Measurements from ENCODE around the gene RPL39L.
"Not testable (repeated sequence)": the region's sequence is repeated elsewhere in the genome, so short reads cannot be mapped to it uniquely, and the experiment has no call there.

The RPL39L gene

DNA sequence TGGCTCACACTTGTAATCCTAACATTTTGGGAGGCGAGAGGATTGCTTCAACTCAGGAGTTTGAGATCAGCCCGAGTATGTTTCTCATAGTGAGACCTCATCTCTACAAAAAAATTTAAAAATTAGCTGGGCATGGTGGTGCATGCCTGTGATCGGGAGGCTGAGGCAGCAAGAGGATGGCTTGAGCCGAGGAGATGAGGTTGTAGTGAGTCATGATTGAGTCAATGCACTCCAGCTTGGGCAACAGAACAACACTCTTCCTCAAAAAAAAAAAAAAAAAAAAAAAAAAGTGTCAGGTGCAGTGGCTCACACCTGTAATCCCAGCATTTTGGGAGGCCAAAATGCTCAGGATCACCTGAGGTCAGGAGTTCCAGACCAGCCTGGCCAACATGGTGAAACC lies 2.4 kb downstream of the RPL39L start:
- no peak for DNase-seq

DNA sequence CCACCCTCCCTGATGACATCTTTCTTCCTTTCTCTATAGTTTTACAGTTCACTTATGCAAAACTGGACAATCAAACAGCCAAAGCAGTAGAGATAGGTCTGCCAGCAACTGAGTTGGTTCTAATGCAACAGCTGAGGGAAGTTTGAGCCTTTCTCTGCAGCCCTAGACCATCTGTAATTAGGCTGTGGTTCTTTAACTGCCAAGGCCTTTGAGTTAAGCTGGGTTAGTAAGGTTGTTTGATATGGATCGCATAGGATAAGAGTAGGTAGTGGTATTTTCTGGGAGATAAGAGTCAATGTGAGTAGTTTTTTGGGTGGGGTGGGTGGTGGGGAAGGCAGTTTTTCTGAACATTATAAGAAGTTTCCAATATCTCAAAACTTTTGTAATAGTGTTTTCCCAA lies 3.0 kb downstream of the RPL39L start:
- DNase-seq: no peak

DNA sequence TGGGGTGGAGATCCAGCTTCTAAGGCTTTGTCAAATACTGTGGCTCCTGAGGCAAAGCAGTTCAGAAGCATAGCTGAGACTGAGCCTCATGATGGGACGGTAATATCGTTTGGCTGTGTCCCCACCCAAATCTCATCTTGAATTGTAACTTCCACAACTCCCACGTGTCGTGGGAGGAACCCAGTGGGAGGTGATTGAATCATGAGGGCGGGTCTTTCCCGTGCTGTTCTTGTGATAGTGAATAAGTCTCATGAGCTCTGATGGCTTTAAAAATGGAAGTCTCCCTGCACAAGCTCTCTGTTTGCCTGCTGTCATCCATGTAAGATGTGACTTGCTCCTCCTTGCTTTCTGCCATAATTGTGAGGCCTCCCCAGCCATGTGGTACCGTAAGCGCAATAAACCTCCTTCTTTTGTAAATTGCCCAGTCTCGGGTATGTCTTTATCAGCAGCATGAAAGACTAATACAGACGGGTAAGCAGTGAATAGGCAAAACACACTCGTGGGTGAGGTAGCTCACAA lies 4.1 kb downstream of the RPL39L start:
- DNase-seq: not testable (repeated sequence)

DNA sequence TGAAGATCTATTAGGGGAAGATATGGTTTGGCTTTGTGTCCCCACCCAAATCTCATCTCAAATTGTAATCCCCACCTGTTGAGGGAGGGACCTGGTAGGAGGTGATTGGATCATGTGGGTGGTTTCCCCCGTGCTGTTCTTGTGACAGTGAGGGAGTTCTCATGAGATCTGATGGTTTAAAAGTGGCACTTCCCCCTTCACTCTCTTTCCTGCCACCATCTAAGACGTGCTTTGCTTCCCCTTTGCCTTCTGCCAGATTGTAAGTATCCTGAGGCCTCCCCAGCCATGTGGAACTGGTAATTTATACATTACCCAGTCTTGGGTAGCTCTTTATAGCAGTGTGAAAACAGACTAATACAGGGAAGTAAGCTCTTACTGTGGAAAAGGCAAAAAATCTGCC lies 6.1 kb downstream of the RPL39L start:
- DNase-seq: not testable (repeated sequence)

DNA sequence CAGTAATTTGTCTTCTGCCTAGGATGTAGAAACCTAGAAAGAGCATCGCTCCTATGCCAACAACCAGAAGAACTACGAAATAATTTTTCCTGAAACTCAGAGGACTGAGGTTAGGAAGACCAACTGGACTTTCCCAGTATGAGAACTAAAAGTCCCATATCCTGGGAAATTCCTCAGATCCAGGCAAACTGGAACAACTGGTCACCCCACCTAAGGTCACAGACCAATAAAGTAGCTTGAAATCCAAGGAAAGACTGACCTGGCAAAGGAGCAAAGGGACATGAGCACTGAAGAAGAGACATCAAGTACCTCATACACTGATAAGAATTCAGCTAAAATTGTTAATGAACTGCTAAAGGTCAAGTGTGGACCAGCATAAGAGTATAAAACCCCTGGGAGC lies 6.6 kb downstream of the RPL39L start:
- DNase-seq: no peak

DNA sequence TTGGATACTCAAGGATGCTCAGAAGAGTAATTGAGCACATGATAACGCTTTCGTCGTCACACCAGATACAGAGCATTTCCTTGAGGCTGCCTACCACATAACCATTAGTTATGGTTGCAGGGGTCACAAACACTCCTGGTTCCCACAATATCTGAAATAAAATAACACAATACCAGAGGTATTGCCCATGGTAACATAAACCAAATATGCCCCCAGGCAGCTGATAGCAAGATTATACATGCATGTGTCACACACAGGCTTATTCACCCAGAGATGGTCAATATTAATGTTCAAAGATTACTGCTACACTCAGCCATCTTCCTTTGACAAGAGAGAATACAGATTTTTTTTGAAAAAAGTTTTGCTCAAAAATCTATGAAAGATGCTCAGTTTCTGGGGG lies 7.3 kb downstream of the RPL39L start:
- no peak for DNase-seq

DNA sequence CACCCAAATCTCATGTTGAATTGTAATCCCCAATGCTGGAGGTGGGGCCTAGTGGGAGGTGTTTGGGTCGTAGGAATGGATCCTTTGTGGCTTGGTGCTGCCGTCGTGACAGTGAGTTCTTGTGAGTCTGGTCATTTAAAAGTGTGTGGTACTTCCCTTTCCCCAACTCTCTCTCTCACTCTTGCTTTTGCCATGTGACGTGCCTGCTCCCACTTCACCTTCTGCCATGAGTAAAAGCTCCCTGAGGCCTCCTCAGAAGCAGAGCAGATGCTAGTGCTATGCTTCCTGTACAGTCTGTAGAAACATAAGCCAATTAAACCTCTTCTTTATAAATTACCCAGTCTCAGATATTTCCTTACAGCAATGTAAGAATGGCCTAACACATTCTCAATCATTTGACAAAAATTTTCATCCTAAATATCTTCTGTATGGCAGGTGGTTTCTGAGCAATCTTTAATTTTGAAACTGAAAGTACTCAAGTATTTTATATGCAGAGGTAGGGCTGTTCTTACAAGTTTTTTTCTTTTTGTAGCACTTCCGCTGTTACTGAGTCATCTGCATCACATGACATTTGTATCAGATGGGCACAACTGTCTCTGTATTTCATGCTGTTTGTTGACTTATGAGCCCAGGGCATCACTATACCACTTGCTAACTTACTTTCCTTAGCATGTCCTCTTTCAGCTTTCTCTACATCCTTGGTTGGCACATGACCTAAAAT lies 8.8 kb downstream of the RPL39L start:
- no peak for DNase-seq

DNA sequence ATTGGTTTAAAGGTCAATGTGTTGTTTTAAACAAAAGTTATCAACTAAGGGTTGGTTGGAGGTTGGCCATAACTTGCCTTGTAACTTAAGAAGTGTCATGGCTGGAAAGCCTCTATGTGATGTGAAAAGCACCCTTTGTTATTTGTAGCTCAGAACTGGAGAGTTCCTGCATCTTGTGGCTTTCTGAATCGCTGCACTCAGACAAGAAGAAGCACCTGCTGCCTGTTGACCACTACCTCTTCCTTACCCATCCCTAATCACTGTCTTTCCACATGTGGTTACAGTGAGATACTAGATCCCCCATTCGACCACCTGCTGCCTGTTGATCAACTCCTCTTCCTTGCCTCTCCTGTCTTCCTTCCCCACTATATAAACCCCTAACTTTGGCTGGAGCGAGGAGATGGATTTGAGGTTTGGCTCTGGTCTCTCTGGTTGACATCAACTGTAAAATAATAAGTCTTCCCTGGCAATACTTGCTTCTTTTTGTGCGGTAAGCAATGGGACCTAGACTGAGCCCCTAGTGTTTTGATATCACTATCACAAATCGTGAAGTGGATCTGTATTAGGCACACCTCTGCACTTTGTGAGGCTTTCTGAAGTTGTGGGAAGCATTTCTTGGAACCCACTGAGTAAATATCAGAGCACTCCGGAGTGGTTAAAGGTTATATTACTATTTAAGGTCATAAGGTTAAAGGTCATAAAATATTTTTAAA lies 13.8 kb downstream of the RPL39L start:
- DNase-seq: no peak

DNA sequence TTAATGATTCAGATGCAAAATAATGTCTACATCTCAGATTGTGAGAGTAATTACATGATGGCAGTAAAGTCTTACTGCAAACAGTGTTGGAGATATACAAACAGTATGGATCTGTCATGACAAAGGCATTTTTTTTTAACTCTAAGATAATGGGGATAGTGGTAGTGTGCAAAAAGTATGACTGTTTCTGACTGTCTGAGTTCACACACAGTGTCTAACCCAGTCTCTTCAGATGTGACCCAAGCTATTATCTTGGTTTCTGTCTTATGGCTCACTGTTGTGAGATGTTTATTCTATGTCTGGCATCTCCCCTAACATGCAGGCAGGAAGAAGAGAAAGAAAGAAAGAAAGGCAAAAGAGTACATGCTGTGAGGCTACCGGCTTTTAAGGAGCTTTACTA lies 17.0 kb downstream of the RPL39L start:
- no peak for DNase-seq

DNA sequence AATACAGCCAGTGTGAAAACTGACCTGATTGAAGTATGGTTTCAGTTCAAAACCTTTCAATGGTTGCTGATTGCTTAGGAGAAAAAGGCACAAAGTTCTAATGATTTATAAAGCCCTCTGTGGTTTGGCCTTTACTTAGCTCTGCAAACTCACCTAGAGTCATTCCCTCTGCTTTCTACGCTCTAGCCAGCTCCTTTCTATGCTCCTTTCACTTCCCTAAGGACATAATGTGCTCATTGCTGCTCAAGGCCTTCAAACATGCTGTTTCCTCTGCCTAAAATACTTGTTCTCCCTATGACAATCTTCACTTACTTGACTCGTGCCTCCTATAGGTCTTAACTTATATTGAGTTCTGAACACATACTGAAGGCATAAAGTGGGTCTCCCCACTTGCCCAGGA lies 19.0 kb downstream of the RPL39L start:
- DNase-seq: no peak

DNA sequence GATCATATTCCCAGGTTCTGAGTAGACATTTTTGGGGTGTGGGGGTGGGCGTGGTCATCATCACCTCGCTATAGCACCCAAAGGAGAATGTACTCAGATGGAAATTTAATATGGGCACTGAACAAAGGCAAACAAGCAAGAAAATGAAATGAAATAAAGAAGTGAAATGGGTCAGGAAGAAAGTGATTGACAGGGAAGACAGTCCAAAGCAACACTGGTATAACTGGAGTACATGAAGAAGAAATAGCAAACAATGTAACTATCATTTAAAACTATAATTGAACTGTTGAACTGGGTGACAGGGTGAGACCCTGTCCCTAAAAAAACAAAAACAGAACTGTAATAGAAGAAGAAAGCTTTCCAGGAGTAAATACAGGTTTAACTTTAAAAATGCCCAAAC lies 24.8 kb downstream of the RPL39L start:
- no peak for DNase-seq

DNA sequence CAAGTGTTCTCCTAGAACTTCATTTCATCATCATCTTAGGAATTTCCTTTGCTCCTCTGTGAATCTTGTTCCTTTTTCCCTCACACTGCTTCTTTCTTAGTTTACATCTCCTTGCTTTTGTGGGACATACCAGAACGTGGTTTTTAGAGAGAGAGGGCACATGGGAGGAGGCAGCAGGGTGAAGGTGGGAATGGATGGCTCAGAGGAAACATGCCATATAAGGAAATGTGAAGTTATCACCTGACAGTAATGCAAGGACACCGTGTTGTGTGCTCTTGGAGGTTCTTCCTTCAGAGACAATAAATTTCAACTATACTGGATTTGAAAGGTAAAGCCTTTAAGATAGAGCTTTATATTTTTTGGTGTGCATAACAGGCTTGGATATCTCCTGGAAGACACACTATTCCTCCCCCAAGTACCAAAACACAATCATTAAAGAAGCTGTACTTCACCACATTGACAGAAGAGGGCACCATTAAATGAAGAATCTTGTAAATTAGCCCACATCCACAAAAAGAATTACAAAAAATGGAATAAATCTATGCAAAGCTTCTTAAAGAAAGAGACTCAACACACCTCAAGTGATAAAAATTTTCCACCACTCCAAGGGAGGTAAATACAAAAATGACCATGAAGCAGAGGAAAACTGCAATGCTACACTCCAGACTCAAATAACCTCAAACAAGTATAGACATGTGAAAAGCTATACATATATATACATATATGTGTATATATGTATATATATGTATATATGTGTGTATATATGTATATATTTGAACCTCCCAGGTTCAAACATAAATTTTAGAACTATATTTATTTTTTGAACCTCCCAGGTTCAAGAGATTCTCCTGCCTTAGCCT lies 26.1 kb downstream of the RPL39L start:
- DNase-seq: no peak

DNA sequence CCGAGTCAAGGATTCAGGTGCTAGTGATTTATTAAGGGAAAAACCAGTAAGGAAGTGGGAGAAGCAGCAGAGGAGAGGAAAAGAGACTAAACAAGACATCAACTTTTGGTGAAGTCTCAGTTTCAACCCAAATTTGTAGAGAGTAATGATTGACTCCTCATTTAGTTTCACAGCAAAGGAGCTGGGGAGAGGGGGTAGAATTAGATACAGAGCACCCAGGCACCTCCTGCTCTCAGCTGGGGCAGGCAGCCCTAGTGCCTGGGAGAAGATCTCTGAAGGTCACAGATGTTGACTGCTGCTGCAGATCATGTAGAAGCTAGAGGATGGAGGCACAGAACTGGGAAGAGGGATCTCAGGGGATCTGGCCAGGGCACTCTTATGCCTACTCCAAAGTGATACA lies 29.1 kb downstream of the RPL39L start:
- no peak for DNase-seq

DNA sequence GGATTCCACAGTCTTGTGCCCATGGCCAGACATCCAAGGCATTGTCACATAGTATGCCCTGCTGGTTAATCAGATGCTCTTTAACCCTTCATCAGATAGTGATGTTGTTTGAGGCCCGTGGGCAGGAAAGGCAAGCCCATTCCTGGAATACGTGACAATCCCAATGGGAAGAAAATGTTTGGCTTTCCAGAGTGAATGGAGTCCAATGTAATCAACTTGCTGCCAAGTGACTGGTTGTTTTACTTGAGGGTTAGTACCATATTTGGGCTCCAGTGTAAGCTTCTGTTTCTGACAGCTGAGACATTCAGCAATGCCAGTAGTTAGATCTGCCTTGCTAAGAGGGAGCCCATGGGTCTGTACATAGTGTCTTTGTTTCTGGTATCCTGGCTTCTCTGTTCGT lies 31.3 kb downstream of the RPL39L start:
- no peak for DNase-seq

DNA sequence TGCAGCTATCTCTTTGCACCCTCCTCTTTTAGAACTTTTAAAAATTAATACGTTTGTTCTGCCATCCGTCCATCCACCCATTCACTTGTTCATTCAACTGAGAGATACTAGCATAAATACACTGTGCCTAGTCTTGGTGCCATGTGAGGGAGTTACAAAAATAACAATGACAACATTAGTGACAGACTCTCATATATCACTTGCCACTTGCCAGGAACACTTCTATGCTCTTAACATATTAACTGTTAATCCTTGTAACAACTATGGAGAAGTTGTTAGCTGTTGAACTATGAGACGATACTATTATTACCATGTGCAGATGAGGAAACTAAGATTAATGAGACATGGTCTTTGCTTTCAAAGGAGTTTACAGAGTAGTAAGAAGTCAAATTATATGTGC lies 33.6 kb downstream of the RPL39L start:
- no peak for DNase-seq

DNA sequence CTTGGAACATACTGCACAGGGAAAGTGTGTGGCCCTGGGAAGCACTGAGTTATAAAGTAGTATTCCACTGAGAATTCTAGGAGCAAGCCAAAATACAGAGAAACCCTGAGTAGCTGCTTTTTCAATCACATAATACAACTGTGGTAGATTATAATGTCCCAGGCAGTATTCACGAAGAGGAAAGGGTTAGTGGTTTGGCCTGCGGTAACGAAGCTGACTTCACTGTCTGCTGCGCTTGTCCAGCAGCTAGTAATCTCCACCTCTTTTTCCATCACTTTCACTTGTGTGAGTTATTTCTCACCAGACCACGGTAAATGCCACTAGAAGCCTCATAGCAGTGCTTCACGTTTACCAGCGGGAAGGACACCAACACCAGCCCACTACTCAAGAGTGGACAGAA lies 34.4 kb downstream of the RPL39L start:
- DNase-seq: no peak

DNA sequence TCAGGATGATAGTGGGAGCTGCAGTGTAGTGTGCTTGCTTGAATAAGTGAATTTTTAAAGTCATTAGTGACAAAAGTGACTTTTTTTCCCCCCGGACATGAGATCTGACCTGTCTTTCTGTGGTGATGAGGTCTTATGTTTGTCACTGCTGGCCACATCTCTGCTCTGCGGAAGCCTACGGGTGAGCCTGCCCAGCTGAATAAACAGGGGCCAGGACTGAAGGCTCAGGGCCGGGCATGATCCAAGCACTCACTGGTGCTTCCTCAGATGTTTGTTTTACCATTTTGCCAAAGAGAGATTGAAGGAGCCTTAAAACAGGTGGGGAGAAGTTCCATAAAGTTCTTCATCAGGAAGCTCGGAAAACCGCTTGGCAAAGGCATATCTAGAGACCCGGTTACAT lies 35.0 kb downstream of the RPL39L start:
- DNase-seq: no peak

DNA sequence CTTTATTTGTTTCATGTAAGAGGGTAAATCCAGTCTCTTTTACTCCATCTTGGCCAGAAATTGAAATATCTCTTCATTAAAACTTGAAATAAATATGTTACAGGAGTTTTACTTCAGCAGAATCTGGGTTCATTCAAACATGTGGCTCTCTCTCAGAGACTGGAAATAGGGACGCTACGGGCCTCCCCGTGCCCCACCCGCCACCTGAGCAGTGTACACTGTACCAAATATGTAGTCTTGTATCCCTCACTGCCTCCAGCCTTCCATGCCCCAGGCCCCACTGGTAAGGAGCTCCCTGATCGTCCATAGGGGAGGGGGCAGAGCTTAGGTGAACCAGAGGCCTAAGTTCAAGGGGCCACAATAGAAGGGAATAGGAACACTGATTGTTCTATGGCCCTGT lies 36.0 kb downstream of the RPL39L start:
- DNase-seq: no peak

DNA sequence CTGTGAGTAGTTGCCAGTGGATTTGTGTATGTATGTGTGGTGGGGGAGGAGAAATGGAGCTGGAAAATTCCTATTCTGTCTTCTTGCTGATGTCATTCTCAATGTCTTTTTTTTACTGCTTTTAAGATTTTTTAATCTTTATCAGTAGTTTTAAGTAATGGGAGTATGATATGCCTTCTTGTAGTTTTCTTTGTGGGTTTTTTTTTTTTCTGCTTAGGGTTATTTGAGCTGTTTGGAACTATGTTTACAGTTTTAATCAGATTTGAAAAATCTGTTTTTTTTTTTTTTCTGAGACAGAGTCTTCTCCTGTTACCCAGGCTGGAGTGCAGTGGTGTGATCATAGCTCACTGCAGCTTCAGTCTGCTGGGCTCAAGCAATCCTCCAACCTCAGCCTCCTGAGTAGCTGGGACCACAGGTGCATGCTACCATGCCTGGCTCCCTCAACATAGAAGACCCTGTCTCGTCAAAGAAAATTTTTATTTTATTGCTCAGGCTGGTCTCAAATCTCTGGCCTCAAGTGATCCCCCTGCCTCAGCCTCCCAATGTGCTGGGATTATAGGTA lies 37.1 kb downstream of the RPL39L start:
- DNase-seq: no peak

DNA sequence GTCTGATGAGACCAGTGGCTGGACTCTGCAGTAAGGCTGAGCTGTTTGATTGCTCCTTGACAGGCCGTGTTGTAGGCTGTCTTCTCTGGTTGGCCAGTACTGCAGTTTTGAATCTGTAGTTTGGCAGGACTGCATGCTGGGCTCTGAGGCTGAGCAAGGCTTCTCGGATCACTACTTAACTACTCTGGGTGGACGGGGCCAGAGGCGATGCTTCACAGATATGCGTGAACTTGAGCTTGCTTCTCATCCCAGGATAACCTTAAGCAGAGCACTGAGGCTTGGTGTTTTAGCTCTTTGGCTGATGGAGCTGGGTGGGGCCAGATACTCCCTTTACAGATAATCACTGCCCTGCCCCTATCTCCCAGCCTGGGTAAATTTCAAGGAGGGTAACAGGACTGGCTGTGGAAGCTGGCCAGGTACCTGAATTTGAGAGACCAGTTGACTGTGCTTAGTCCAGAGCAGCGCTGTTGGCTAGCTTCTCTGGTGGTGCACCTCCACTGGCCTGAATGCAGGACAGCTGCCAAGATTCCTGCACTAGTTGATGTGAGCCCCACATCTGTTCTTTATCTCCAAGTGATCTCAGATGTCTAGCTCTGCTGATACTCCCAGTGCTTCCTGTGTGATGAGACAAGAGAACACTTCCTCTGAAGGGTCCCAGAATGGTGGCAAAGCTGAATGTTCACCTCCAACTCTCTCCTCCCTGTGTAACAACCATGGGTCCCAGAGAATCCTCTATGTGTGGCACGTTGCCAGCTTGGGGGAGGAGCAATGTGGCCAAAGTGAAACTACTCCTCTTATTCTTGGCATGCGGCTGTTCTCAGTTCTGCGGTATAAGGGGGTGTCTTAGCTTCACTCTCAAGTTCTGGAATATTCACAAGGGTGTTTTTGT lies 37.9 kb downstream of the RPL39L start:
- DNase-seq: no peak

DNA sequence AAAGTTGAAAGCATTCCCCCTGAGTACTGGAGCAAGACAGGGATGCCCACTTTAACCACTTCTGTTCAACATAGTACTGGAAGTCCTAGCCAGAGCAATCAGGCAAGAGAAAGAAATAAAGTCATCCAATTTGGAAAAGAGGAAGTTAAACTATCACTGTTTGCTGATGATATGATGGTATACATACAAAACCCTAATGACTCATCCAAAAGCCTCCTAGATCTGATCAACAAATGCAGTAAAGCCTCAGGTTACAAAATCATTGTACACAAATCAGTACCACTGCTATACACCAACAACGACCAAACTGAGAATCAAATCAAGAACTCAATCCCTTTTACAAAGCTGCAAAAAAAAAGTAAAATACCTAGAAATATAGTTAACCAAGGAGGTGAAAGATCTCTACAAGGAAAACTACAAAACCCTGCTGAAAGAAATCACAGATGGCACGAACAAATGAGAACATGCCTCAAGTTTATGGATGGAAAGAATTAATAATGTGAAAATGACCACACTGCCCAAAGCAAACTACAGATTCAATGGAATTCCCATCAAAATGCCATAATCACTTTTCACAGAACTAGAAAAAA lies 40.3 kb downstream of the RPL39L start:
- DNase-seq: no peak

DNA sequence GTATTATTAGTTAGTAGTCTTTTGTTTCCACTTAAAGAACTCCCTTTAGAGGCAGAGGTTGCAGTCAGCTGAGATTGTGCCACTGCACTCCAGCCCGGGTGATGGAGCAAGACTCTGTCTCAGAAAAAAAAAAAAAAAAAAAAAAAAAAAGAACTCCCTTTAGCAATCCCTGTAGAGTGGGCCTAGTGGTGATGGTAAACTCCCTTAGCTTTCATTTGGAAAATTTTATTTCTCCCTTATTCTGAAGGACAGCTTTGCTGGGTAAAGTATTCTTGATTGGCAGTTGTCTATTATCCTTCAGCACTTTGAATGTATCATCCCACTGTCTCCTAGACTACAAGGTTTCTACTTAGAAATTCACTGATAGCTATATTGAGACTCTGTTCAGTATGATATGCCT lies 46.0 kb downstream of the RPL39L start:
- no peak for DNase-seq
